Measurements from ENCODE around the gene LSR. TPM values are rescaled to one million over a fixed set of nuclear protein-coding genes. Genes with fewer than 3 reads are reported as not detected.
"Not testable (repeated sequence)": the region's sequence is repeated elsewhere in the genome, so short reads cannot be mapped to it uniquely, and the experiment has no call there.

The LSR gene
- total and polyA plus RNA-seq, 10 donors, result 10.9 to 30.2 (median 20.4) TPM

DNA sequence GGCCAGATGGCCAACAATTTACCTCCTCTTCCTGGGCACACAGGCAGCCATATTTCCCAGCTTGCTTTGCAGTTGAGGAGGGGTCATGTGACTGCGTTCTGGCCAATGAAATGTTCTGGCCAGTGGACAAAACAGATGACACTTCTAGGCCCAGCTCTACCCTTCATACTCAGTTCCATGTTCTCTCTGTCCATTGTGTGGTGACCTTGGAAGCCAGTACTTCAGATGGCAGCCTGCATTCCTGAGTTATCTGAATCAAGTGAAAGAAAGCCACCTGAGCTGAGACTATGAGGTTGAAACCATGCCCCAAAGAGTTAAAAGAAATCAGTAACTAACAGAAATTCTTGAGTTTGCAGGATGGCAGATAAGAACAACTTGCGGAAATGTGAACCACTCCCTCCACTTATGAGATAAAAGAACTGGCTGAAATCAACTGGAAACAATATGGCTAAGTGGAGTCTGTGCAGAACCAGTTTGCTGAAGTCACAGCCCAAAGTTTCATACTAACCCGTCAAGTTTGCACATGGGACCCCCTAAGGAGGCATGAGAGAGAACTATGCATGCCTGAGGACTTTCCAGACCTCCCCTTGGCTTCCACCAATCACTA, 28.4 kb upstream of the LSR start:
- 58 to 72% (median 64%) methylated on average over 3 of the region's 3 CpGs for WGBS, 5 donors
- Histone ChIP-seq H3K36me3 (no peaks in the 10 kb centered on the region), H3K4me3 (no peak overlapping the region), H3K9me3 (peaks cover 0 to 18% (median 7%) of the 10 kb centered on the region in 8 donors), H3K4me1 (peaks cover 0 to 48% (median 14%) of the 10 kb centered on the region in 6 donors), H3K27me3 (replicated peaks in 1 of 7) (no peaks in the 10 kb centered on the region), H3K27ac (peak overlapping the region in 4 of 8 donors; percentile 6 to 35 (median 26))
- TF ChIP-seq, protein P1, sequence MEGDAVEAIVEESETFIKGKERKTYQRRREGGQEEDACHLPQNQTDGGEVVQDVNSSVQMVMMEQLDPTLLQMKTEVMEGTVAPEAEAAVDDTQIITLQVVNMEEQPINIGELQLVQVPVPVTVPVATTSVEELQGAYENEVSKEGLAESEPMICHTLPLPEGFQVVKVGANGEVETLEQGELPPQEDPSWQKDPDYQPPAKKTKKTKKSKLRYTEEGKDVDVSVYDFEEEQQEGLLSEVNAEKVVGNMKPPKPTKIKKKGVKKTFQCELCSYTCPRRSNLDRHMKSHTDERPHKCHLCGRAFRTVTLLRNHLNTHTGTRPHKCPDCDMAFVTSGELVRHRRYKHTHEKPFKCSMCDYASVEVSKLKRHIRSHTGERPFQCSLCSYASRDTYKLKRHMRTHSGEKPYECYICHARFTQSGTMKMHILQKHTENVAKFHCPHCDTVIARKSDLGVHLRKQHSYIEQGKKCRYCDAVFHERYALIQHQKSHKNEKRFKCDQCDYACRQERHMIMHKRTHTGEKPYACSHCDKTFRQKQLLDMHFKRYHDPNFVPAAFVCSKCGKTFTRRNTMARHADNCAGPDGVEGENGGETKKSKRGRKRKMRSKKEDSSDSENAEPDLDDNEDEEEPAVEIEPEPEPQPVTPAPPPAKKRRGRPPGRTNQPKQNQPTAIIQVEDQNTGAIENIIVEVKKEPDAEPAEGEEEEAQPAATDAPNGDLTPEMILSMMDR (IDR thresholded peaks at IDR 0.05 in 8 of 11, conservative IDR thresholded peaks at IDR 0.05 in 3 of 11), result no peak
- TF ChIP-seq POLR2AphosphoS5 (IDR thresholded peaks at IDR 0.05) (no peak), POLR2A (IDR thresholded peaks at IDR 0.05) (no peak)
- no peak for DNase-seq
- intact Hi-C loops (cut with DNase I; ENCODE audit: low total_unique reads), result no loop called here

DNA sequence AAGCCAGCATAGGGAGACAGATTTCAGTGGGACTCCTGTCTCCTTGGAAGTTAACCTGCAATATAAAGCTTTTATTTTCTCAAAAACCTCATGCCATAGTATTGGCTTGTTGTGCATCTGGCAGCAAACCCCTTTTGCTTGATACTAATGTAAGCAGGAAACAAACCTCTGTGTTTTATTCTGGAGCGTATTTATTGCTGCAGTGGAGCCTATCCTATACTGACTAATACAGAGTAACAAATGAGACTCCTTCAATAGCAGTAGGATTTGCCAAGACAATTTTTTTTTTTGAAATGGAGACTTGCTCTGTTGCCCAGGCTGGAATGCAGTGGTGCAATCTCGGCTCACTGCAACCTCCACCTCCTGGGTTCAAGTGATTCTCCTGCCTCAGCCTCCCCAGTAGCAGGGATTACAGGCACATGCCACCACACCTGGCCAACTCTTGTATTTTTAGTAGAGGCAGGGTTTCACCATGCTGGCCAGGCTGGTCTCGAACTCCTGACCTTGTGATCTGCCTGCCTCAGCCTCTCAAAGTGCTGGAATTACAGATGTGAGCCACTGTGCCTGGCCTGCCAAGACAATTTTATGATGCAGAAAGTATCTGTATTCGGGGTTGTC, 27.7 kb upstream of the LSR start:
- H3K36me3 ChIP-seq; intact Hi-C loops (cut with DNase I; ENCODE audit: low total_unique reads); DNase-seq; H3K27me3 ChIP-seq (replicated peaks in 1 of 7); H3K4me3 ChIP-seq: not testable (repeated sequence)
- 86 to 98% (median 94%) methylated on average over 4 of the region's 4 CpGs for WGBS, 5 donors
- H3K9me3 ChIP-seq, result peaks cover 0 to 18% (median 7%) of the 10 kb centered on the region in 8 donors
- H3K4me1 ChIP-seq, result peaks cover 0 to 42% (median 13%) of the 10 kb centered on the region in 6 donors
- peak overlapping the region in 4 of 8 donors; percentile 6 to 35 (median 26) for H3K27ac ChIP-seq

DNA sequence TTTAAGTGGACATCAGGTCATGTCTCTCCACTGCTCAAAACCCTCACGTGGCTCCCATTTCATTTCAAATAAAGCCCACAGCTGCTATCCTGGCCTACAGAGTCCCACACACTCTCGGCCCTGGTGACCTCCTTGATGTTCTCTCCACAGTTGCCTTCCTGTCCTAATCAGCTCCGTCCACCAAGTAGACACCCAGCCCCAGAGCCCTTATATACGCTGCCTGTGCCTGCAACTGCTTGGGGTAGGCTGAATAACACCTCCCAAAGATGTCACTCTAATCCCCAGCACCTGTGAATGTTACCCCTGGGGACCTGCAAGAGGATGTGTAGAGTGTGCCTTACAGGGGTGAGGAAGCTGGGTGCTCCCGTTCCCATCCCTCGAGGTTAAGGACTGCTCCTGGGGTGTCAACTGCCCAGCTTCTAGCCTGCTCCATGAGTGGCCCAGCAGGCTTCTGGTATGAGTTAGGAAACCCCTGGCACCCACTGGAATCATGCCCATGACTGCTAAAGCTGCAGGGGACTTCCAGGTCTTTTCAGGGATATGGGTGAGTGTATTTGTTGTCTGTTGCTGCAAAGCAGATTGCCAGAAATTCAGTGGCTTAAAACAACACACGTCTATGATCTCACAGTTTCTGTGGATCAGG, 26.3 kb upstream of the LSR start:
- Histone ChIP-seq H3K9me3 (peaks cover 0 to 9% (median 2%) of the 10 kb centered on the region in 8 donors), H3K27ac (no peak overlapping the region), H3K4me1 (peaks cover 0 to 30% (median 6%) of the 10 kb centered on the region in 6 donors), H3K36me3 (no peaks in the 10 kb centered on the region), H3K4me3 (no peak overlapping the region), H3K27me3 (replicated peaks in 1 of 7) (no peaks in the 10 kb centered on the region)
- DNase-seq, result no peak
- 66 to 83% (median 80%) methylated on average over 7 of the region's 7 CpGs for WGBS, 5 donors
- intact Hi-C loops (cut with DNase I; ENCODE audit: low total_unique reads), result no loop called here
- no peak for TF ChIP-seq POLR2AphosphoS5 (IDR thresholded peaks at IDR 0.05)
- no peak for TF ChIP-seq POLR2A (IDR thresholded peaks at IDR 0.05)
- TF ChIP-seq, protein P1 (IDR thresholded peaks at IDR 0.05 in 8 of 11, conservative IDR thresholded peaks at IDR 0.05 in 3 of 11), result no peak

DNA sequence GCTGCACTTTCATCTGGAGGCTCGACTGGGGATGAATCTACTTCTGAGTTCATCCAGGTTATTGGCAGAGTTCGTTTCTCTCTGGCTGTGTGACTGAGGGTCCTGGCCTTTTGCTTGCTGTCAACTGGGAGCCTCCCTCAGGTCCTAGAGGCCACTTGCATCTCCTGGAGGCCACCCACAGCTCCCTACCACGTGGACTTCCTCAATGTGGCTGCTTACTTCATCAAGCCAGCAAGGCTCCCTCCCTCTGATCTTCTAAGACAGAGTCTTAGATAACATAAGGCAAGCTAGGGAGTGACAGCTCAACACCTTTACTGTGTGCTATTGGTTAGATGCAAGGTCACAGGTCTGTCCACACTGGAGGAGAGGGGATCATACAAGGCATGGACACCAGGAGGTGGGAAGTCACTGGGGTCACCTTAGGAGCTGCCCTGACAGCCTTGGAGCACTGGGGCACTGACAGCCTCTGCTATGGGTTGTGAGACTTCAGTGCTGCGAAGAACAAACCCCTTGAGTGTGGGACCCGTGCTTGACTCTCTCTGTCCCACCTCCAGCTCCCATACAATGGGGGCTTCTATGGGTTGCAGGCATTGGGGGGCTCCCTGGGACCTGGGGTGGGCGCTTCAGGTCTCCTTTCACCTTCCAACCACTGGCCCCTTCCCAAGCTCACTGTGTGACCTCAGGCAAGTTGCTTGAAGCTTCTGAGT, 25.6 kb upstream of the LSR start:
- Histone ChIP-seq H3K9me3 (peaks cover 0 to 7% (median 2%) of the 10 kb centered on the region in 8 donors), H3K27ac (no peak overlapping the region), H3K4me1 (peaks cover 0 to 30% (median 6%) of the 10 kb centered on the region in 6 donors), H3K4me3 (no peak overlapping the region), H3K27me3 (replicated peaks in 1 of 7) (no peaks in the 10 kb centered on the region), H3K36me3 (no peaks in the 10 kb centered on the region)
- WGBS, 5 donors, result 63 to 71% (median 66%) methylated on average over 3 to 6 of the region's 6 CpGs
- DNase-seq, result no peak
- TF ChIP-seq POLR2AphosphoS5 (IDR thresholded peaks at IDR 0.05) (no peak), POLR2A (IDR thresholded peaks at IDR 0.05) (no peak)
- TF ChIP-seq, protein P1 (IDR thresholded peaks at IDR 0.05 in 8 of 11, conservative IDR thresholded peaks at IDR 0.05 in 3 of 11), result no peak
- intact Hi-C loops (cut with DNase I; ENCODE audit: low total_unique reads), result no loop called here
